Lung (tissue), 12 donors: ENCODE data around the gene SLC38A6. TPM values are rescaled to one million over a fixed set of nuclear protein-coding genes. Genes with fewer than 3 reads are reported as not detected.
A peak's percentile ranks its signal among the peaks of the same experiment; 100 is the strongest.

Experiments
- ATAC-seq: fragments of 200-7000 bp; cut with Tn5 transposase; one replicate; pipeline ENCODE4 v1.9.1; 2020; ENCODE audit warnings: moderate number of reproducible peaks; ENCODE audit not compliant: insufficient read depth, low FRiP score
- DNase-seq, 3 donors: peaks; one replicate each; pipeline ENCODE4 v3.0.0-alpha.2; 2013 to 2017
- H3K27ac ChIP-seq, 2 donors: one replicate each; pipeline ENCODE4 v1.5.1; 2013; ENCODE audit warnings: mild to moderate bottlenecking in 2 of 2, moderate library complexity in 2 of 2, control low read depth in 1 of 2, inconsistent platforms in 1 of 2, low read depth in 1 of 2, low read length in 1 of 2
- H3K27me3 ChIP-seq, 3 donors: one replicate each; pipeline ENCODE4 v1.5.1; 2013; ENCODE audit warnings: low read length in 2 of 3; ENCODE audit not compliant: control insufficient read depth in 3 of 3, insufficient read depth in 3 of 3
- H3K36me3 ChIP-seq, 4 donors: one replicate each; pipeline ENCODE4 v1.5.1; 2013; ENCODE audit warnings: low read length in 4 of 4, mild to moderate bottlenecking in 1 of 4, moderate library complexity in 1 of 4; ENCODE audit not compliant: control insufficient read depth in 4 of 4, insufficient read depth in 4 of 4
- H3K4me1 ChIP-seq, 5 donors: one replicate each; pipeline ENCODE4 v1.5.1; 2013; ENCODE audit warnings: low read length in 5 of 5, mild to moderate bottlenecking in 2 of 5, moderate library complexity in 1 of 5; ENCODE audit not compliant: control insufficient read depth in 5 of 5, insufficient read depth in 5 of 5
- H3K4me3 ChIP-seq: one replicate; pipeline ENCODE4 v1.5.1; 2013; ENCODE audit warnings: mild to moderate bottlenecking, control low read depth, moderate library complexity
- H3K9ac ChIP-seq, 2 donors: one replicate each; pipeline ENCODE4 v1.5.1; 2013; ENCODE audit warnings: low read length in 2 of 2, control low read depth in 1 of 2; ENCODE audit not compliant: insufficient read depth in 1 of 2
- H3K9me3 ChIP-seq, 4 donors: one replicate each; pipeline ENCODE4 v1.5.1; 2013; ENCODE audit warnings: low read length in 3 of 4, mild to moderate bottlenecking in 1 of 4, moderate library complexity in 1 of 4; ENCODE audit not compliant: control insufficient read depth in 4 of 4, insufficient read depth in 3 of 4
- CTCF ChIP-seq: IDR thresholded peaks from 2 replicates; pipeline ENCODE4 v1.5.1; 2012; ENCODE audit warnings: mild to moderate bottlenecking; ENCODE audit errors: control extremely low read depth, extremely low read depth
- WGBS, 2 donors: extraction: QIAGEN DNeasy Blood & Tissue Kit; methylation state at CpG; one replicate each; pipeline ENCODE4 v1.1.7; 2013; 5-methylcytosine and 5-hydroxymethylcytosine counted together
- polyA plus RNA-seq, 2 donors: library from polyadenylated mRNA; stranded (reverse); fragments of 200-250 nt; gene quantifications; one replicate each; pipeline ENCODE4 v1.2.1, GENCODE V29; 2013
- total RNA-seq, 2 donors: library from RNA; depleted of rRNA in 1 of 2; stranded (reverse); fragments of >200 nt in 1 of 2; gene quantifications; one replicate each; pipeline ENCODE4 v1.2.1, GENCODE V29; 2014 to 2021
- donor health status: control.
- donor health status: control.
- donor health status: Bipolar disorder and iron deficiency.
- donor health status: healthy.
- donor health status: DM: yes; HTN: yes; CAD: no.

SLC38A6 gene
- total and polyA plus RNA-seq, 4 donors, result 10.0 to 62.4 (median 25.0) TPM

- no peak for TF ChIP-seq CTCF
- 54 to 79% methylated on average over 2 of the region's 2 CpGs for WGBS, 2 donors
- Histone ChIP-seq H3K4me1 (peaks cover 0 to 27% (median 5%) of the 10 kb centered on the region in 5 donors), H3K36me3 (peaks cover 2 to 8% (median 5%) of the 10 kb centered on the region in 4 donors), H3K4me3 (no peak overlapping the region), H3K27me3 (no peaks in the 10 kb centered on the region), H3K27ac (no peak overlapping the region), H3K9ac (no peak overlapping the region), H3K9me3 (no peaks in the 10 kb centered on the region)
- DNase-seq (no peak), ATAC-seq (no peak)
Measured at GRCh38 chr14:60977847-60978246, 3.2 kb upstream of the SLC38A6 start.

- peaks cover 0 to 3% (median under 1%) of the 10 kb centered on the region in 4 donors for H3K36me3 ChIP-seq
- peak; percentile 14 to 40 (median 39) for DNase-seq
- no peak for TF ChIP-seq CTCF
- H3K4me1 ChIP-seq, result peaks cover 0 to 21% (median 5%) of the 10 kb centered on the region in 5 donors
- H3K27ac ChIP-seq, result peak overlapping the region in 1 of 2 donors; percentile 95
- H3K27me3 ChIP-seq, result no peaks in the 10 kb centered on the region
- peak; percentile 38 for ATAC-seq
- peak overlapping the region; percentile 78 to 85 for H3K9ac ChIP-seq
- no peaks in the 10 kb centered on the region for H3K9me3 ChIP-seq
- 8 to 10% methylated on average over 12 of the region's 12 CpGs for WGBS, 2 donors
- peak overlapping the region; percentile 94 for H3K4me3 ChIP-seq
Measured at GRCh38 chr14:60981633-60982455, 799 bp downstream of the SLC38A6 start.

GRCh38 chr14:60984196-60984595 lies 3.2 kb downstream of the SLC38A6 start:
- DNase-seq, result no peak

More at GRCh38 chr14:60984196-60984595, 3.2 kb downstream of the SLC38A6 start:
- peaks cover 5 to 14% (median 11%) of the 10 kb centered on the region in 4 donors for H3K36me3 ChIP-seq
- no peak for TF ChIP-seq CTCF
- no peak overlapping the region for H3K9ac ChIP-seq
- ATAC-seq, result no peak
- H3K4me1 ChIP-seq, result peaks cover 0 to 16% (median 5%) of the 10 kb centered on the region in 5 donors
- no peaks in the 10 kb centered on the region for H3K9me3 ChIP-seq
- H3K27ac ChIP-seq, result no peak overlapping the region
- no peaks in the 10 kb centered on the region for H3K27me3 ChIP-seq
- H3K4me3 ChIP-seq, result no peak overlapping the region
- WGBS, 2 donors, result 83 to 86% methylated on average over 1 of the region's 1 CpG
